ENCODE measurements around the gene KLF15. TPM values are rescaled to one million over a fixed set of nuclear protein-coding genes. Genes with fewer than 3 reads are reported as not detected.

The KLF15 gene
- total and polyA plus RNA-seq, 2 of the 4 experiments (the other 2 are of a cell fraction) = 0.18 to 0.24 TPM

GRCh38 chr3:126347543-126348161 lies 9.6 kb downstream of the KLF15 start:
- Histone ChIP-seq H3K4me2 (ENCODE audit: low read depth, low read length) (no peak overlapping the region), H3K9me3 (ENCODE audit: control insufficient read depth, insufficient read depth, low read length) (no peaks in the 10 kb centered on the region), H3K4me3 (ENCODE audit: insufficient read depth, low read depth, low read length) (no peak overlapping the region), H2AFZ (replicated peaks; ENCODE audit: low read length, poor library complexity) (no peak overlapping the region), H3K27me3 (ENCODE audit: control insufficient read depth, insufficient read depth, low read length) (peaks cover 3% of the 10 kb centered on the region; the same call in 1 of the 2 replicates), H3K23ac (ENCODE audit: low read depth, low read length) (no peak overlapping the region), H3K9ac (ENCODE audit: low read depth, low read length) (no peak overlapping the region), H3K27ac (ENCODE audit: insufficient read depth, low read length) (no peak overlapping the region), H2BK20ac (ENCODE audit: low read depth, low read length) (no peak overlapping the region), H3K36me3 (ENCODE audit: control insufficient read depth, insufficient read depth, low read length) (peaks cover 1% of the 10 kb centered on the region; the same call in 1 of the 2 replicates), H3K56ac (ENCODE audit: extremely low read depth, insufficient read depth, low read length) (no peak overlapping the region), H3K4ac (ENCODE audit: low read depth, low read length) (no peak overlapping the region), H3K4me1 (ENCODE audit: control insufficient read depth, insufficient read depth, low read length) (no peaks in the 10 kb centered on the region), H2BK15ac (ENCODE audit: low read depth, low read length) (no peak overlapping the region), H4K91ac (ENCODE audit: insufficient read depth, low read depth, low read length) (no peak overlapping the region), H4K5ac (ENCODE audit: low read depth, low read length) (no peak overlapping the region), H4K8ac (ENCODE audit: low read depth in 2 of 2, low read length in 2 of 2) (no peak overlapping the region), H3K9me1 (ENCODE audit: insufficient read depth, low read length) (0 out of 2 replicates have a peak, but pooled peaks cover 4% of the 10 kb centered on the region), H2BK5ac (ENCODE audit: low read depth, low read length, poor library complexity, severe bottlenecking) (no peak overlapping the region), H2AK5ac (ENCODE audit: low read depth, low read length) (no peak overlapping the region), H2BK120ac (ENCODE audit: low read depth, low read length) (no peak overlapping the region), H3K18ac (ENCODE audit: low read depth, low read length) (no peak overlapping the region), H2AK9ac (replicated peaks; ENCODE audit: low read depth, low read length, poor library complexity) (no peak overlapping the region), H3K79me1 (ENCODE audit: low read depth in 1 of 2, low read length in 2 of 2) (no peaks in the 10 kb centered on the region), H3K14ac (replicated peaks; ENCODE audit: low read depth, low read length) (no peak overlapping the region), H4K20me1 (ENCODE audit: insufficient read depth, low read length) (no peaks in the 10 kb centered on the region; the same call in 1 of the 2 replicates)
- CTCF ChIA-PET = no interaction called here
- ATAC-seq (ENCODE audit: low read depth) (no peak), DNase-seq (no peak)
- intact Hi-C loops (cut with micrococcal nuclease) (no loop called here), in situ Hi-C loops (cut with MboI; ENCODE audit: low sequenced_read_pairs) (no loop called here), dilution Hi-C loops (cut with HindIII; ENCODE audit: low sequenced_read_pairs, unreplicated experiment) (no loop called here)
- TF ChIP-seq RAD21 (IDR thresholded peaks at IDR 0.05; ENCODE audit: low read length) (no peak), MAFK (IDR thresholded peaks at IDR 0.05; ENCODE audit: low read depth, low read length) (no peak), BHLHE40 (IDR thresholded peaks at IDR 0.05; ENCODE audit: low read depth, low read length) (no peak), RCOR1 (IDR thresholded peaks at IDR 0.05; ENCODE audit: insufficient replicate concordance, low read length) (no peak)
- WGBS, 2 experiments (ENCODE audit: extremely low coverage in 2 of 2, insufficient read length in 1 of 2) = 44% methylated on average over 2 of the region's 8 CpGs; no CpG with 5 or more reads in 1 of the 2 experiments
- no TSS peak for BruUV-seq (replicated peaks)
- POLR2A ChIA-PET (ENCODE audit: unreplicated experiment) = no interaction called here
